CD4-positive, alpha-beta memory T cell (primary cell): ENCODE results near the gene SULT4A1. TPM values are rescaled to one million over a fixed set of nuclear protein-coding genes. Genes with fewer than 3 reads are reported as not detected.

Source experiments
- CTCF ChIA-PET: fragments of 350-600 bp; sonication (Branson Sonifier 250); formaldehyde crosslinking; loops from one replicate; lab custom pipeline; 2021; ENCODE audit warnings: inconsistent platforms; ENCODE audit not compliant: partially characterized antibody; lab: Charles Lee
- POLR2A ChIA-PET: fragments of 350-600 bp; sonication (Branson Sonifier 250); formaldehyde crosslinking; loops from one replicate; lab custom pipeline; 2021; ENCODE audit not compliant: partially characterized antibody; lab: Charles Lee
- DNase-seq, 5 donors: peaks; one replicate each; pipeline versions ENCODE4 v3.0.0 to v3.0.0-alpha.2; 2020 to 2022; ENCODE audit warnings: mixed read lengths in 1 of 5
- H3K27ac ChIP-seq: one replicate; pipeline ENCODE4 v1.7.0; 2013; ENCODE audit warnings: low read depth, low read length
- H3K27me3 ChIP-seq: 2 replicates; pipeline ENCODE4 v1.7.0; 2013; ENCODE audit warnings: mild to moderate bottlenecking, low read length, moderate library complexity; ENCODE audit not compliant: insufficient read depth
- H3K36me3 ChIP-seq: 2 replicates; pipeline ENCODE4 v1.7.0; 2013; ENCODE audit warnings: mild to moderate bottlenecking, low read length, moderate library complexity; ENCODE audit not compliant: insufficient read depth
- H3K4me1 ChIP-seq: 2 replicates; pipeline ENCODE4 v1.7.0; 2013; ENCODE audit warnings: mild to moderate bottlenecking, low read length, moderate library complexity; ENCODE audit not compliant: insufficient read depth
- H3K4me3 ChIP-seq, 2 donors: one replicate each; pipeline ENCODE4 v1.7.0; 2013; ENCODE audit warnings: low read length in 2 of 2, mild to moderate bottlenecking in 1 of 2
- H3K9me3 ChIP-seq, 2 donors: one replicate each; pipeline ENCODE4 v1.7.0; 2013; ENCODE audit warnings: low read length in 2 of 2, control low read depth in 1 of 2; ENCODE audit not compliant: control insufficient read depth in 1 of 2
- H3K27ac Mint-ChIP-seq, 7 donors: one replicate each; pipeline ENCODE4 v1.8.0; 2020 to 2021; ENCODE audit warnings: mixed read lengths in 7 of 7, mild to moderate bottlenecking in 6 of 7, inconsistent platforms in 3 of 7, moderate library complexity in 3 of 7
- H3K27me3 Mint-ChIP-seq, 2 donors: one replicate each; pipeline ENCODE4 v1.8.0; 2020 to 2021; ENCODE audit warnings: mixed read lengths in 2 of 2
- H3K36me3 Mint-ChIP-seq, 2 donors: one replicate each; pipeline ENCODE4 v1.8.0; 2020 to 2021; ENCODE audit warnings: mixed read lengths in 2 of 2, inconsistent platforms in 1 of 2, mild to moderate bottlenecking in 1 of 2
- H3K4me1 Mint-ChIP-seq, 4 donors: one replicate each; pipeline ENCODE4 v1.8.0; 2020 to 2021; ENCODE audit warnings: mixed read lengths in 4 of 4, mild to moderate bottlenecking in 1 of 4
- H3K4me3 Mint-ChIP-seq, 8 donors: one replicate each; pipeline ENCODE4 v1.8.0; 2020 to 2021; ENCODE audit warnings: mixed read lengths in 8 of 8, mild to moderate bottlenecking in 7 of 8, moderate library complexity in 6 of 8, inconsistent platforms in 3 of 8
- H3K9me3 Mint-ChIP-seq, 8 donors: one replicate each; pipeline ENCODE4 v1.8.0; 2020 to 2021; ENCODE audit warnings: mixed read lengths in 8 of 8, mild to moderate bottlenecking in 5 of 8, inconsistent platforms in 3 of 8, moderate library complexity in 1 of 8
- intact Hi-C: fragments of 100-400 bp; cut with micrococcal nuclease; formaldehyde crosslinking; loops from one replicate; pipeline ENCODE4 v1.15.1; 2023
- polyA plus RNA-seq, 2 donors: library from polyadenylated mRNA; unstranded; fragments of 300-500 nt; fragmentation: Illumina TruSeq; gene quantifications; one replicate each; pipeline ENCODE4 v1.2.3, GENCODE V29; 2021
- total RNA-seq, 2 experiments: library from RNA; stranded (reverse); gene quantifications; one replicate each; pipeline ENCODE4 v1.2.3, GENCODE V29; 2021

SULT4A1 gene
- total and polyA plus RNA-seq, 4 experiments from 2014 or later = not detected

DNA sequence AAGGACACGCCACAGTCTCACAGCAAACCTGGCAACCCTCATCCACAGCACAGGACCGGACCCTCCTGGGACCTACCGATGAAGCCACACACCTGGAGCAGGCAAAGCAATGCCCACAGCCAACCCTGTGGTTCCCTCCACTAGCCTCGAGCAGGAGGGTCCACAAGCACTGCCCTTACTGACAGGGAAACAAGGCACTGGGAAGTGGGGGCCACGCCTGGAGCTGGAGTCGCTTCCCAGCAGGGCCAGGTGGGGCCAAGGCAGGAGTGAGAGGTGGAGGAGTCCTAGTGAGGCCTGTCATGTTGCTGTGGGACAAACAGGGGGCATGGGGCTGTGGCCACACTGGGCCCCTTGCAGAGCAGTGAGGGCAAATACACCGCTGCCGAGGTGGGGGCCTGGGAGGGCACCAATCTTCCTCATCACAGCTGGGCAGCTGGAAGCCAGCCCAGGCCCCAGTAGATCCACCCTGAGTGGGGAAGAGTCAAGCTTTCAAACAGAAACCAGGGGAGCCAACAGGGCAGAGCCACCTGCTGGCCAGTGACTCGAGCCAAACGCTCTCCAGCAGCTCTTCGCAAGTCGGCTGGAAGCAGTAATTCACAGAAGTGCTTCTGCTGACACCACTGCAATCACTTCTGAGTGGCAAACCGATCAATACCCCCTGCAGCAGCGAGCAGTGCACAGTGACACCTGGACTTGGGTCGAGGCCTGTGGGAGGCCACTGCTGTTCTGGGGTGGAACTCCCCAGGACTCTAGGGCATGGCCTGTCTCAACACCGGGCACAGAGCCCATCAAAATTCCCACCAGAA is 13.7 kb downstream of the SULT4A1 start:
- Histone ChIP-seq H3K27ac (no peak overlapping the region), H3K9me3 (no peaks in the 10 kb centered on the region), H3K4me3 (no peak overlapping the region), H3K4me1 (no peaks in the 10 kb centered on the region), H3K27me3 (no peaks in the 10 kb centered on the region), H3K36me3 (no peaks in the 10 kb centered on the region)
- DNase-seq = no peak
- no peaks in the 10 kb centered on the region for H3K4me1 Mint-ChIP-seq
- H3K27ac Mint-ChIP-seq = no peak overlapping the region
- intact Hi-C loops = no loop called here
- POLR2A ChIA-PET = no interaction called here
- peaks cover 0 to 3% (median 0%) of the 10 kb centered on the region in 8 donors for H3K9me3 Mint-ChIP-seq
- H3K36me3 Mint-ChIP-seq = no peaks in the 10 kb centered on the region
- CTCF ChIA-PET = interaction anchor here (1.3 kb wide), 1 partner anchor 36 kb away, joined by 3 read pairs; no protein-coding TSS in a partner anchor
- no peak overlapping the region for H3K4me3 Mint-ChIP-seq
- H3K27me3 Mint-ChIP-seq = peaks cover 19% of the 10 kb centered on the region in 2 donors

DNA sequence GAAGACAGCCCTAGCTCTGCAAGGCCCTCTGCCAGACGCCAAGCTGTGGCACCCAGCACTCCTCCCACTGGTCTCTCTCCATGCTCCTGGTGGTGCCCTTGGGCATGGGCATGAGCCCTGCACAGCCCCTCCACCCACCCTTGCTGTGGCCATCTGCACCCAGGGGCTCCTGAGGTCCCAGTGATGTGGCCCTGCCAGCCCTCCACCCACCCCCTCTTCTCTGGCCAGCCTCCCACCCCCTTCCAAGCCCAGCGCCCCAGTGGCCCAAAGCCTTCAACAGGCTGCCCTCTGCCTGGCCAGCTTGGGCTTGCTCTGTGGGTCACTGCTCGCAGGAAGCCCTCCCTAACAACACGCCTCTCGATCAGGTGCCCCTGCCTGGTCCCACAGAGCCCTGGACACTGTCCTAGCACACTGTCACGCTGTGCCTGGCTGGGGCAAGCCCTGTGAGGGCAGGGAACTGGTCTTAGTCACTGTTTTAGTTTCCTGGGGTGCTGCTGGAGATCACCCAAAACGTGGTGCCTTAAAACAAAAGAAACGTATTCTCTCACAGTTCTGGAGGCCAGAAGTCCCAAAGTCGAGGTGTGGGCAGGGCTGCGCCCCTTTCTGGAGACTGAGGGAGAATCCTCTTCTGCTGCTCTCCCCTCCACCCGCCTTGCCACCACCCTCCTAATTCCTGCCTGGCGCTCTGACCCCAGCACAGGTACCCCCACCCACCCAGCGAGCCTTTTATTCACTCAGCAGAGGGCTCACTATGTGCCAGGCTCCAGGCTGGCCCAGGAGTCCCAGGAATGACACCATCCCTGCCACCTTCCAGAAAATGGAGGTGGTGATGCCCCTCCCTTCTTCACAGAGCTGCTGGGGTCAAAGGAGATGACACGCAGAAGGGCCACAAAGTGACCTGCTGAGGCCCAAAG is 14.7 kb downstream of the SULT4A1 start:
- POLR2A ChIA-PET = no interaction called here

DNA sequence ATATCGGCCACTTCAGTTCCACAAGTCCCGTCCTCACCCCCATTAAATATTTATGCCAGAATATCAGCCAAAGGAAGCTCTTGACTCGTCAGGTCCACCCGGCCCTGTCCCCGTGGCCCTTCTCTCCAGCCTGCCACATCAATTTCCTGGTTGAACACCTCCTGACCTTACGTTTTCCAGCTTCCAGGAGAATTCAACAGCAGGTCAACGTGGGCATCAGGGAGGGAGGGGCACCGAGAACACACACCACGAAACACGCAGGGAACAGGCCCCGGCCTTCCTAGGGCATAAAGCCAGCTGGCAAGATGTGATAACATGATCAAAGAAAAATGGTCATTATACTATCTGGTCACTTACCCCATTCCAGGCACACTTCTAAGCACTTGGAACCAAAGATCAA is 15.3 kb downstream of the SULT4A1 start:
- H3K36me3 ChIP-seq = no peaks in the 10 kb centered on the region
- Mint-ChIP-seq H3K27me3 (peaks cover 15 to 16% of the 10 kb centered on the region in 2 donors), H3K36me3 (no peaks in the 10 kb centered on the region), H3K4me3 (no peak overlapping the region), H3K27ac (peak overlapping the region in 1 of 7 donors; percentile 45), H3K9me3 (no peaks in the 10 kb centered on the region), H3K4me1 (no peaks in the 10 kb centered on the region)
- no peaks in the 10 kb centered on the region for H3K9me3 ChIP-seq
- intact Hi-C loops = no loop called here
- CTCF ChIA-PET = no interaction called here
- DNase-seq = no peak
- H3K4me1 ChIP-seq = no peaks in the 10 kb centered on the region
- no peak overlapping the region for H3K27ac ChIP-seq
- H3K27me3 ChIP-seq = no peaks in the 10 kb centered on the region
- no peak overlapping the region for H3K4me3 ChIP-seq
- POLR2A ChIA-PET = no interaction called here

More for the DNA sequence above, 14.7 kb downstream of the SULT4A1 start:
- Histone ChIP-seq H3K27ac (no peak overlapping the region), H3K4me1 (no peaks in the 10 kb centered on the region), H3K36me3 (no peaks in the 10 kb centered on the region), H3K9me3 (no peaks in the 10 kb centered on the region), H3K27me3 (no peaks in the 10 kb centered on the region), H3K4me3 (no peak overlapping the region)
- Mint-ChIP-seq H3K27ac (peak overlapping the region in 1 of 7 donors; percentile 45), H3K4me3 (no peak overlapping the region), H3K36me3 (no peaks in the 10 kb centered on the region), H3K4me1 (no peaks in the 10 kb centered on the region), H3K9me3 (no peaks in the 10 kb centered on the region), H3K27me3 (peaks cover 15 to 16% of the 10 kb centered on the region in 2 donors)
- DNase-seq = no peak
- CTCF ChIA-PET = no interaction called here
- intact Hi-C loops = no loop called here

DNA sequence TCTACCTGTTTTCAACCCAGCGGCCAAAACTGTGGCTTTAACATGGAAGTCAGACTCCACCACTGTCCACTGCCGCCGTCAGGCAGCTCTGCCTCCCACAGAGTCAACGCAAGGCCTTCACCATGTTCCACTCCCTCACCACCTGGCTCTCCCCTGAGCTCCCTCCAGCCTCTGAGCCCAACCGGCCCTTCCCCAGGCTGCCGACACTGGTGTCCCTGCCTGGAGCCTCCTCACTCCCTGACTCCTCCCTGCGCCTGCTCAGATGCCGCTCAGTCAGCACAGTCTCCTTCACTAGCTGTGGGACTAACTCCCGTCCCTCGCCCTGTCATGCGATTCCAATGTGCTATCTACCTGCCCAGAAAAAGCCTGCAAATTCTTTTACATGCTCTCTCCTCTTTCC is 16.3 kb downstream of the SULT4A1 start:
- H3K36me3 Mint-ChIP-seq = no peaks in the 10 kb centered on the region
- peaks cover 12% of the 10 kb centered on the region in 2 donors for H3K27me3 Mint-ChIP-seq
- H3K36me3 ChIP-seq = no peaks in the 10 kb centered on the region
- H3K4me3 Mint-ChIP-seq = no peak overlapping the region
- no peaks in the 10 kb centered on the region for H3K27me3 ChIP-seq
- H3K4me1 ChIP-seq = no peaks in the 10 kb centered on the region
- no peak for DNase-seq
- H3K27ac ChIP-seq = no peak overlapping the region
- no peak overlapping the region for H3K4me3 ChIP-seq
- intact Hi-C loops = no loop called here
- no peaks in the 10 kb centered on the region for H3K9me3 ChIP-seq
- H3K4me1 Mint-ChIP-seq = no peaks in the 10 kb centered on the region
- H3K9me3 Mint-ChIP-seq = no peaks in the 10 kb centered on the region
- POLR2A ChIA-PET = no interaction called here
- H3K27ac Mint-ChIP-seq = no peak overlapping the region
- CTCF ChIA-PET = no interaction called here

DNA sequence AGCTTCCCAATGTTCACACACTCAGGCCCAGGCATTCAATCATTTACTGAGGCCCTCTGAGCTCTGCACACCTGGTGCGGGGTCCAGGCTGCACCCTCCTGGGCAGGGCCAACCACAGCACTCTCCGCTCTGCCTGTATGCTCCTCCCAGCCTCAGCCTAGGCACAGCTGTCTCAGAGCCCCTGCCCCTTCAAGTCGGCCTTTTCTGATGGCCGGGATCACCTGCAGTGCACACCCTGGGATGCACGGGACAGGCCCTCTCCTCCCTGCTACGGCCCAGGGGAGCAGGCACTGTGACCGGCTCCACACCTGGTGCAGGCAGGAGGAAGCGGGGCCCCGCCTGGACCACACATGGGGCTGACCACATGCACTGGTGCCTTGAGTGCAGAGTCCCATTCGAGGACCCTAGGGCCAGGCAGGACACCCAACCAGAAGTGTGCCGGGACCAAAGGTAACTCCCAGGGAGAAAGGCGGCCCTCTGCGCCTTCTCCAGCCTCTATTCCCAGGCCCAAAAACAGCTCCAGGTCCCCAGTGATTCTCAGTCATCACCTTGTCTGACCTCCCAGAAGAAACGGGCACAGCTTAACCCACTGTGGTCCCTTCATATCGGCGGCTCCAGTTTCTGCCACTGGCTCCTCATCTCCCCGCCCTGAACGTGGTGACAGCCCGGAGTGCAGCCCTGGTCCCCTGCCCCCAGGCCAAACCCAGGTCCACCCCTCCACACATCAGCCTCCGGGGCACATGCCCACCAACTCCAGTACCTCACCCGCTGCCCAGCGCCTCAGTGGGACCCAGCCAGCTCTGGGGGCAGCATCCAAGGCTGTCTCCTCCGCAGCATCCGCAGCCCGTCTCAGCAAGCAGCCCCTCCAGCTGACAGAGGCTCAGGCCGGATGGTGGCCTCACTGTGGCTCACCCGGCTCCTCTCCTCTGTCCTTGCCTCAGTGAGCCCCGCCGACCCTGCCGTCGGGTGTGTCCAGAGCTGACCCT is 17.5 kb downstream of the SULT4A1 start:
- no peak overlapping the region for H3K4me3 Mint-ChIP-seq
- Histone ChIP-seq H3K36me3 (no peaks in the 10 kb centered on the region), H3K4me3 (no peak overlapping the region), H3K9me3 (no peaks in the 10 kb centered on the region), H3K4me1 (no peaks in the 10 kb centered on the region), H3K27ac (no peak overlapping the region), H3K27me3 (no peaks in the 10 kb centered on the region)
- H3K36me3 Mint-ChIP-seq = no peaks in the 10 kb centered on the region
- H3K4me1 Mint-ChIP-seq = no peaks in the 10 kb centered on the region
- POLR2A ChIA-PET = no interaction called here
- H3K27ac Mint-ChIP-seq = no peak overlapping the region
- H3K9me3 Mint-ChIP-seq = no peaks in the 10 kb centered on the region
- DNase-seq = no peak
- peaks cover 2 to 10% of the 10 kb centered on the region in 2 donors for H3K27me3 Mint-ChIP-seq
- intact Hi-C loops = no loop called here
- CTCF ChIA-PET = no interaction called here

DNA sequence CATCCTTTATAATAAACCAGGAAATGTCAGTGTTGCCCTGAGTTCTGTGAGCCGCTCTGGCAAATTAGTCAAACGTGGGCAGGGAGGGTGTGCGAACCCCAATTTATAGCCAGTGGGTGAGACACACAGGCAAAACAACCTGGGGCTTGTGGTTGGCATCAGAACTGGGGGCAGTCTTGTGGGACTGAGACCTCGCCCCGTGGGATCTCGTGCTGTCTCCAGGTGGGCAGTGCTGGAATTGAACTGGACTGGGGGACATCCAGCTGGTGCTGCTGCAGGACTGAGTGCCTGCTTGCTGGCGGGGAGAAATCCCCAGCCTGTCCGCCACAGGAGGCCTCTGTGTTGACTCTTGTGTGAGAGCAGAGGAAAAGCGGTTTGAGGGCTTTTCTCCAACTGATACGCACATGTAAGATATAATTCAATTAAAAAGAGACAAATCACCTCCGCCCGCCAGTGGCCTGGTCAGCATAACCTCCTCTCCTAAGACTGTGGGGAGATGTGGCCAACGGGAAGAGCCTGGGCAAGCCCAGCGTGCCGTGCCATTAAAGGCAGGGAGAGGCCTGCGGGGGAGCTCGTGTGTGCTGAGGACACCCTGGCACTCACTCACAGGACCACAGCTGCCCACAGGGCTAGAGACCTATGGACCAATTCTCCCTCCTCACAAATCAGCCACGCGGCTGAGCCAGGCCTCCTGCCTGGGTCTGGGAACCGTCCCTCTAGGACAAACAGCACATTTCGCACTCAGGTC is 18.4 kb downstream of the SULT4A1 start:
- H3K9me3 Mint-ChIP-seq = no peaks in the 10 kb centered on the region
- no peaks in the 10 kb centered on the region for H3K4me1 ChIP-seq
- no peak for DNase-seq
- H3K27me3 ChIP-seq = no peaks in the 10 kb centered on the region
- no peak overlapping the region for H3K27ac Mint-ChIP-seq
- H3K36me3 Mint-ChIP-seq = no peaks in the 10 kb centered on the region
- no peak overlapping the region for H3K4me3 Mint-ChIP-seq
- no peaks in the 10 kb centered on the region for H3K9me3 ChIP-seq
- no peak overlapping the region for H3K4me3 ChIP-seq
- no peak overlapping the region for H3K27ac ChIP-seq
- no peaks in the 10 kb centered on the region for H3K4me1 Mint-ChIP-seq
- POLR2A ChIA-PET = no interaction called here
- CTCF ChIA-PET = no interaction called here
- no peaks in the 10 kb centered on the region for H3K36me3 ChIP-seq
- H3K27me3 Mint-ChIP-seq = peaks cover 2 to 10% of the 10 kb centered on the region in 2 donors
- intact Hi-C loops = no loop called here
